AG08396 (cell line): ENCODE results near the gene ISY1.
"Not testable (repeated sequence)": the region's sequence is repeated elsewhere in the genome, so short reads cannot be mapped to it uniquely, and the experiment has no call there.

Experiments
- DNase-seq: peaks from one replicate; pipeline ENCODE4 v3.0.0; 2012; ENCODE audit warnings: low spot score, mixed read lengths

The ISY1 gene

GRCh38 chr3:129160891-129161859, at the start of gene ISY1:
Gene ISY1, minus strand, starts transcription at chr3:129161063. Its CDS starts 88 bp downstream, at chr3:129160975.
- DNase-seq: peak; percentile 94

GRCh38 chr3:129207479-129207878, 46.6 kb upstream of the ISY1 start:
- DNase-seq: no peak

DNA sequence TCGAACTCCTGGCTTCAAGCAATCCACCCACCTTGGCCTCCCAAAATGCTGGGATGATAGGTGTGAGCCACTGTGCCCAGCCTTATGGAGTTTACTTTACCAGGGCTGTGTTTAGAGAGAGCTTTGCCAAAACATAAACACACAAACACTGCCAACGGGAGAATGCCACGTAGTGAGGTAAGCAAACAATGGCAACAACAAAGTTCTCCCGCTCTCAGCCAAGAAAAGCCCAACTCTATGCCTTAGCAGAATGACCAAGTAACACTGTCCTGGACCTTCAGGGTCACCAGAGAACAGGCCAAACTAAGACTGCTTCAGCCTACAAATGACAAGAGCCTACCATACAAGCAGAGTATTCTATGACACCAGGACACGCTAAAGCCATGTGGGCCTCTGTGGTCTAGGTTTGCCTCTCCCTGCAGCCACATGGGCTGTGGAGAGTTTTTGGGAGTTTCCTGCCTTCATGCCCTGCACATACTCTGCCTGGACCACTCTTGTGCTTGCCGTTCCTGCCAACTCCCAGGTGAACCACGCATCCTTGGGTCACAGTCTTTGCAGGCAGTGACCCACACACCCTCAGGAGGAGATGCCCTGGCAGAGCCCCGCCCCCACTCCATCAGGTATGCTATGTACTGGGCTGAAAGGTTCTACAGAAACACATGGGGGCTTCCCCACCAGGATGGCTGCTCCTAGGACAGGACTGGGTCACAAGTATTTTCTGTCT, 44.4 kb upstream of the ISY1 start:
- DNase-seq: no peak

DNA sequence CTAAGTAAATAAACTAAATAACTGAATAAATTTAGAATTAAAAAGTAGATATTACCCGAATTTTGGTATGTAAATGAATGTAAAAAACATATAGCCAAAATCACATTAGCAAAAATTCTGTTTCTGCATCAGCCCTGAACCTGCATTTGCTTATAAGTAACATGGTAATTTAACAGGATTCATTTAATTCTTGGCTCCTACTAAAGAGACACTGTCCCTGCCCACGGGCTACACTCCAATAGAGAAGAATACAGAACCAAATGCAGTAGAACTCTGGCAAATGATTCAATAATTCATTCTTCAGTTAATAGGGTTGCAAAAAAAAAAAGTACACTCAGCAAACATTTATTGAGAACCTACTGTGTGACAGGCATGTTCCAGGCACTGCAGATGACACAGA, 43.6 kb upstream of the ISY1 start:
- no peak for DNase-seq

GRCh38 chr3:129199366-129199765, 38.5 kb upstream of the ISY1 start:
- DNase-seq: no peak

- no peak for DNase-seq
These were observed 36.5 kb upstream of the ISY1 start for GRCh38 chr3:129197321-129197720.

- no peak for DNase-seq
These were observed 35.7 kb upstream of the ISY1 start for GRCh38 chr3:129196601-129197000.

GRCh38 chr3:129195731-129196256, 34.9 kb upstream of the ISY1 start:
- DNase-seq: peak; percentile 84

DNA sequence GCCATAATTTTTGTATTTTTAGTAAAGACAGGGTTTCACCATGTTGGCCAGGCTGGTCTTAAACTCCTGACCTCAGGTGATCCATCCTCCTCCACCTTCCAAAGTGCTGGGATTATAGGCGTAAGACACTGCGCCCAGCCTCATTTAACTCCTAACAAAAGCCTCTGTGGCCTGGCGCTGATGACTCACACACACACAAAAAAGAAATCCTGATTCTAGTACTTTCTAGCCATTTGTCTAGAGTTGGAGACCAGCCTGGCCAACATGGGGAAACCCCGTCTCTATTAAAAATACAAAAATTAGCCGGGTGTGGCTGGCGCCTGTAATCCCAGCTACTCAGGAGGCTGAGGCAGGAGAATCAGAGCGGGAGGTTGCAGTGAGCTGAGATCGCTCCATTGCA, 28.9 kb upstream of the ISY1 start:
- DNase-seq: not testable (repeated sequence)

GRCh38 chr3:129187857-129188256, 27.0 kb upstream of the ISY1 start:
- no peak for DNase-seq

DNA sequence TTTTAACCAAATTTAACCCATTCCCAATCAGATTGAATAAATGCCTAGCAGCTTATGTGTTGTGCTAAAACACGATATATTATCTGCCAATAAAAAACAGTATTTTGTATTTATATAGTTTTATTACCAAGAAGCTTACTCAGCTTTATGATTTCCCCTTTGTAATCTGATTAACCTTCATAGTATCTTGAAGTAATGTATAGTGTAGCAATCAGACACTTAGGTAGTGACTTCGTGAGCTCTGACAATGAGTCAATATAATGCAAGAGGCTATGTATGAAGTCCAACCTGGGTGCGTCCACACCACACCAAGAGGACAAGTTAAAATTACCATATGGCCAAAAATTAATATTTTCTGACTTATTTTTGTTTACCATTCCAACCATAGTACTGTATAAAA, 24.9 kb upstream of the ISY1 start:
- DNase-seq: no peak

- not testable (repeated sequence) for DNase-seq
These were observed 24.1 kb upstream of the ISY1 start for GRCh38 chr3:129184784-129185542.

GRCh38 chr3:129184396-129184657, 23.5 kb upstream of the ISY1 start:
- DNase-seq: peak; percentile 29

DNA sequence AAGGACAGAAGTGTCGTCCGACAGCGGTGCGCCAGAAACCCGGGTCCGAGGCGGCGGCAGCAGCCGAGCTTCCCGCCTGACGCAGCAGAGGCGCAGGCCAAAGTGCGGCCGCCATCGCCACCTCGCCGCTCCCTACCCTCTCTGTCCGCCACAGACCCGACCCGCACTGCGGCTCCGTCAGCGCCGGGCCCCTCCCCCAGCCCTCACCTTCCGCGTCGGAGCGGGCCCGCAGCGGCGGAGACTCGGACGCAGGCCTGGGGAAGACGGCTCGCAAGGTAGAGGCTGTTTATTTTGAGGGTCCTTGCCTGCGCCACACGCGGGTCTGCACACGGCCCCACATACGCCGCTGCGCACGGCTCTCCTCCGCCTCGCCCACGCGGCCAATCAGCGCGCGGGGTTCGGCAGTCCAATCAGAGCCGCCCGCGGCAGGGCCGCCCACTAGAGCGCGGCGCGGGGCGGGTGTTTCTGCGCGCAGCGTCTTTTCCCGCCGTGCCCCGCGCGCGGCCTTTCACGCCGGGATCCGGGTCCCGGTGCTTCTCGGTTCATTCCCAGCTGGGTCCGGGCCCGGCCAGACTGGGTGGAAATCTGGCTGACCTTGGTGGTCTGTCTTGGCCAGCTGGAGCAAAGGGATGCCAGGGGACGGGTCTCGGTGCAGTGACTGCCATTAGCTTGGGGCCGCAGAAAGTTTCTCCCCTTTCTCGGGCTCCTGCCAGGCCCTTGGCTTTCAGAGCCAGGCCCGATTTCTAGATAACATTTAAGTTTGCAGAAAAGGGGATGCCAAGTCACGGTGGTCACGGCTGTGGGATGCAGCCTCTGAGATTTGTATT, 22.9 kb upstream of the ISY1 start, which contains the start of gene CNBP:
TSS of gene CNBP (minus strand) at position 328 of the 827 bp plus-strand sequence. CDS start 12,139 bp downstream, outside the sequence.
- DNase-seq: peak; percentile 99

- DNase-seq: no peak
These were observed 21.7 kb upstream of the ISY1 start for GRCh38 chr3:129182390-129183185.

DNA sequence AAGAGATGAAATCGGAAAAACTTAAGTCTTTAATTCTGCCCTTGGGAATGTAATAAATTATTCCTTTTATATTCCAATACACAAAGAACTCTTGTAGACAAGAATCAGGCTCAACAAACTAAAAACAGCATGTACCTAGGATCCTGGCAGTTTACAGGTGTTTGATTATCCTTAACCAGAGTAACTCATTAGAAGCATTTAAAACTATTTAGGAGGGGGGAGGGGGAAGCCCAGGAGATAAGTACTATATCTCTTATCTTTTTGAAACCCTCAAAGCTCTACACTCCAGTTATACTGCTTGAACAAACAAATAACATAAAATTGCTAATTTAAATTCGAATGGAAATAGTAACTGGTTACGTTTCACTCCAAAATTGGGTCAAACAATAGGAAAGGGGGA, 21.0 kb upstream of the ISY1 start:
- no peak for DNase-seq

DNA sequence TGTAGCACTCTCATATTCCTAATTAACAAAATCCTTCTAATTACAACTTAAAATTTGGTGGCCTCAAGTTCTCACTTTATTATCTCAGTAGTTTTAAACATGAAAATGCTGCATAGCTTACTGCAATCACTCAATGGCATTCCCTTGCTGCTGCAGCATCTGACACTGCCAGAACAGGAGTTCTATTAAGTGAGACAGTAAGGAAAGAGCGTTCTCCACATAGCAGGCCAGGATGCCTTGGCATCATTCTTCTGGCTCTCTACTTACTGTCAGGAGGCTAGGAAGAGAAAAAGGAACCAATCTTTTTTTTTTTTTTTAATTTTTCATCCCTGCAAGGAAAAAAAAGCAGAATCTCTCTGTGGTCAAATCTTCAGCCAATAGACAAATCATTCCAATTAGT, 19.6 kb upstream of the ISY1 start:
- DNase-seq: no peak

GRCh38 chr3:129176051-129176450, 15.2 kb upstream of the ISY1 start:
- DNase-seq: no peak

DNA sequence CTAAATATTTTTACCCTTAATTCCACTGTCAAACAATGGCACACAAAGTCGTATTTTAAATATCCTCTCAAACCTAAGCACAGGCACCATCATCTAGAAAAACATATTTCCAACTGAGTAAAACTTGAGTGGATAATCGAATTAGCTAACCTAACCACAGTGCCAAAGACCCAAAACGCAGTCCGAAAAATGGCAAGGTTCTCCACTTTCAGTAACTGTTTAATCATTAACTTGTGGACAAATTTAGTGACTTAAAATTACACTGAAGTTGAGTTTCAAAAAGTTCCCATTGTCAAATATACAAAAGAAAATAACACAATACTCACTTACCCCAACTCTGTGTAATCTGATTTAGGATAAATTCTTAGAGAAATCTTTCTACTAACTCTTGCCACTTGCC, 12.9 kb upstream of the ISY1 start:
- DNase-seq: no peak

DNA sequence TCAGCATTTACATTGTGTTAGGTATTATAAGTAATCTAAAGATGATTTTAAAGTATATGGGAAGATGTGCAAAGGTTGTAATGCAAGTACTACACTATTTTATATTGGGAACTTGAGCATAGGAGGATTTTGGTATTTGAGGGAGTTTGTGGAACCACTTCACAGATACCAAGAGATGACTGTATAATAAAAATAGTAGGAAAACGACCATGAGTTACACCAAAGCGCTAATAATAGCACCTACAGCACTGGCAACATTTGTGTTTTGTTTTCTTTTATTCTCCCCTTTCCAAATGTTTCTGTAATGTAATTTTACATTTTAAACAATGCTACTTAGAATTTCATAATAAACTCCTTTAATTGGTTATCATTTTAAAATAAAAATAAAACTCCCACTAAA, 12.3 kb upstream of the ISY1 start:
- DNase-seq: no peak
